ENCODE measurements around the gene PTOV1. TPM values are rescaled to one million over a fixed set of nuclear protein-coding genes. Genes with fewer than 3 reads are reported as not detected.

PTOV1 gene
- total and polyA plus RNA-seq, 2 of the 8 experiments (the other 6 are each of a cell fraction or from before 2014, with no cell fraction given): 147 to 251 TPM

- ChIA-PET POLR2A (ENCODE audit: partially characterized antibody) (interaction anchor here (1.4 to 5.3 kb wide), 3 partner anchors 11 to 19 kb away, joined by 4 to 55 read pairs (median 6); no protein-coding TSS in a partner anchor), CTCF (ENCODE audit: partially characterized antibody) (interaction anchor here (0.5 kb wide), 1 partner anchor 12 kb away, joined by 3 read pairs; no protein-coding TSS in a partner anchor)
- Histone ChIP-seq H2AK5ac (ENCODE audit: low read depth, low read length) (no peak overlapping the region), H3K9ac (replicated peaks in 1 of 4; ENCODE audit: extremely low read depth in 1 of 4, low read depth in 3 of 4, low read length in 3 of 4) (no peak overlapping the region), H3K4me3 (ENCODE audit: extremely low read depth in 1 of 4, insufficient read depth in 2 of 4, low read depth in 3 of 4, low read length in 4 of 4) (no peak overlapping the region), H4K91ac (replicated peaks; ENCODE audit: insufficient read length, low read length) (no peak overlapping the region), H3K27ac (ENCODE audit: low read depth, low read length) (no peak overlapping the region), H3K23ac (ENCODE audit: insufficient read length) (no peak overlapping the region), H3K27me3 (replicated peaks in 1 of 4; ENCODE audit: control insufficient read depth in 3 of 4, extremely low read depth in 1 of 4, insufficient read depth in 3 of 4, low read length in 3 of 4) (no peaks in the 10 kb centered on the region), H2BK120ac (replicated peaks; ENCODE audit: low read depth, low read length) (no peak overlapping the region), H2BK12ac (ENCODE audit: low read depth, low read length) (no peak overlapping the region), H2BK15ac (ENCODE audit: low read length) (no peak overlapping the region), H2BK5ac (ENCODE audit: low read depth, low read length) (no peak overlapping the region), H3K79me2 (ENCODE audit: control insufficient read depth in 1 of 2, insufficient read depth in 2 of 2, low read length in 2 of 2) (peaks cover 0 to 23% of the 10 kb centered on the region in 2 experiments; a peak in 2 of 4 replicates), H3K9me3 (ENCODE audit: insufficient read depth in 2 of 2, low read depth in 1 of 2, low read length in 1 of 2) (no peaks in the 10 kb centered on the region), H3K56ac (replicated peaks; ENCODE audit: insufficient read length, low read depth, low read length) (no peak overlapping the region), H4K5ac (ENCODE audit: insufficient read length, low read depth, low read length) (no peak overlapping the region), H4K8ac (ENCODE audit: extremely low read depth, insufficient read depth, low read length) (peak overlapping the region; percentile 73; the same call in 1 of the 2 replicates), H3K36me3 (ENCODE audit: control insufficient read depth in 2 of 4, insufficient read depth in 4 of 4, low read length in 3 of 4) (no peaks in the 10 kb centered on the region; a peak in 1 of 8 replicates), H3K14ac (ENCODE audit: insufficient read length) (no peak overlapping the region), H3K4ac (replicated peaks; ENCODE audit: insufficient read length, low read depth, low read length) (no peak overlapping the region), H3K18ac (ENCODE audit: extremely low read depth, low read length) (no peak overlapping the region), H3K23me2 (ENCODE audit: low read depth, low read length) (peaks cover 22% of the 10 kb centered on the region), H2AFZ (ENCODE audit: low read length) (no peak overlapping the region), H3K4me2 (ENCODE audit: insufficient read depth in 1 of 2, low read depth in 2 of 2, low read length in 2 of 2) (no peak overlapping the region), H4K20me1 (replicated peaks in 1 of 2; ENCODE audit: control insufficient read depth in 1 of 2, insufficient read depth in 2 of 2, low read length in 2 of 2) (peaks cover 0 to 3% of the 10 kb centered on the region in 2 experiments), H2BK20ac (ENCODE audit: low read length) (no peak overlapping the region), H3K79me1 (ENCODE audit: low read depth, low read length) (peaks cover 12% of the 10 kb centered on the region), H3K4me1 (replicated peaks in 1 of 4; ENCODE audit: control insufficient read depth in 3 of 4, insufficient read depth in 4 of 4, low read length in 3 of 4) (peaks cover 0 to 14% (median 9%) of the 10 kb centered on the region in 4 experiments; a peak in 6 of 7 replicates)
- WGBS, 2 experiments (ENCODE audit: extremely low coverage in 1 of 2, insufficient coverage in 1 of 2, insufficient read length in 1 of 2, insufficient replicate concordance in 2 of 2, low coverage in 1 of 2, low lambda C conversion rate in 2 of 2, missing lambda C conversion rate in 1 of 2): 75% methylated on average over 10 of the region's 10 CpGs; no CpG with 5 or more reads in 1 of the 2 experiments
- no peak for TF ChIP-seq KDM1A (IDR thresholded peaks at IDR 0.05; ENCODE audit: borderline replicate concordance, low read length)
- no peak for TF ChIP-seq MAFK (IDR thresholded peaks at IDR 0.05; ENCODE audit: low read depth, low read length)
- TF ChIP-seq TCF12 (IDR thresholded peaks at IDR 0.05; ENCODE audit: low read depth, low read length): no peak
- TF ChIP-seq SP1 (IDR thresholded peaks at IDR 0.05; ENCODE audit: low read depth, low read length): no peak
- TF ChIP-seq CHD2 (IDR thresholded peaks at IDR 0.05; ENCODE audit: low read length): no peak
- no peak for TF ChIP-seq KDM5A (IDR thresholded peaks at IDR 0.05; ENCODE audit: low read length)
- no peak for TF ChIP-seq JUN (IDR thresholded peaks at IDR 0.05; ENCODE audit: low read depth, low read length)
- DNase-seq (ENCODE audit: low read depth in 1 of 2, low spot score in 2 of 2) (no peak), FAIRE-seq (no peak)
Observed at GRCh38 chr19:49873834-49874233, 22.9 kb downstream of the PTOV1 start.

All from H1 (cell line).